K562 (cell line): ENCODE data around the gene DNAJB13. TPM values are rescaled to one million over a fixed set of nuclear protein-coding genes. Genes with fewer than 3 reads are reported as not detected.

Experiments used
- BCOR ChIP-seq: fragments of 450-650 bp; IDR thresholded peaks from 2 replicates; pipeline ENCODE4 v1.6.1; 2016
- CHCHD3 ChIP-seq: fragments of 250-450 bp; sonication (Bioruptor Pico); IDR thresholded peaks from 2 replicates; pipeline ENCODE4 v2.1.2; 2022; ENCODE audit warnings: mild to moderate bottlenecking
- CHD7 ChIP-seq: fragments of 200-600 bp; sonication (generic); IDR thresholded peaks from one replicate; pipeline ENCODE4 v1.6.1; 2012; ENCODE audit warnings: mild to moderate bottlenecking, low read depth, low read length, inconsistent platforms
- CTBP1 ChIP-seq: fragments of 450-650 bp; IDR thresholded peaks from 2 replicates; pipeline ENCODE4 v1.6.1; 2016; ENCODE audit warnings: borderline replicate concordance
- ESRRA ChIP-seq: fragments of 450-650 bp; IDR thresholded peaks from 2 replicates; pipeline ENCODE4 v1.6.1; 2014; ENCODE audit warnings: low read depth, mild to moderate bottlenecking, moderate library complexity, borderline replicate concordance
- ETV5 ChIP-seq: sonication (generic); formaldehyde crosslinking; IDR thresholded peaks from 2 replicates; pipeline ENCODE4 v1.4.0; 2020; ENCODE audit warnings: low read depth, mild to moderate bottlenecking, missing genetic modification reagents
- NRF1 ChIP-seq, 2 experiments: fragments of 450-650 bp; IDR thresholded peaks in 1 of 2; conservative IDR thresholded peaks in 1 of 2; 2 replicates each; pipeline ENCODE4 v1.6.1; 2014; ENCODE audit warnings: mild to moderate bottlenecking in 2 of 2
- PTBP1 ChIP-seq: fragments of 200-400 bp; formaldehyde crosslinking; IDR thresholded peaks from 2 replicates; pipeline ENCODE4 v1.6.1; 2017; ENCODE audit warnings: low read depth, low read length
- SIN3A ChIP-seq, 2 experiments: fragments of 150-350 bp in 1 of 2; IDR thresholded peaks; 2 replicates each; pipeline ENCODE4 v1.6.1; 2011 to 2016; ENCODE audit warnings: borderline replicate concordance in 2 of 2, low read depth in 2 of 2, low read length in 2 of 2, mild to moderate bottlenecking in 2 of 2, moderate library complexity in 2 of 2; ENCODE audit not compliant: control insufficient read depth in 1 of 2
- SMAD4 ChIP-seq: fragments of 250-450 bp; sonication (Bioruptor Pico); conservative IDR thresholded peaks from 2 replicates; pipeline ENCODE4 v1.8.0; 2021; ENCODE audit warnings: inconsistent platforms, mild to moderate bottlenecking, moderate library complexity
- SRSF3 ChIP-seq: fragments of 200-400 bp; formaldehyde crosslinking; IDR thresholded peaks from 2 replicates; pipeline ENCODE4 v1.6.1; 2016; ENCODE audit warnings: mild to moderate bottlenecking, low read length, moderate library complexity; ENCODE audit not compliant: insufficient read depth
- TAF15 ChIP-seq: fragments of 200-400 bp; formaldehyde crosslinking; IDR thresholded peaks from 2 replicates; pipeline ENCODE4 v1.6.1; 2017; ENCODE audit warnings: mild to moderate bottlenecking, low read depth, low read length, moderate library complexity
- TEAD4 ChIP-seq, 2 experiments: sonication (generic) in 1 of 2; formaldehyde crosslinking in 1 of 2; IDR thresholded peaks; 2 replicates each; pipeline versions ENCODE4 v1.6.1 to v1.8.0; 2012 to 2022; ENCODE audit warnings: borderline replicate concordance in 1 of 2, inconsistent platforms in 1 of 2, low read length in 1 of 2, mild to moderate bottlenecking in 1 of 2, missing genetic modification reagents in 1 of 2
- ZBTB7A ChIP-seq: IDR thresholded peaks from 2 replicates; pipeline ENCODE4 v1.6.1; 2011; ENCODE audit warnings: low read depth, mild to moderate bottlenecking, low read length, moderate library complexity, borderline replicate concordance; ENCODE audit not compliant: control insufficient read depth
- ZFP1 ChIP-seq: fragments of 450-650 bp; formaldehyde crosslinking; IDR thresholded peaks from 2 replicates; pipeline ENCODE4 v1.4.0; 2020; ENCODE audit warnings: mild to moderate bottlenecking, mixed read lengths
- polyA plus RNA-seq, 8 experiments: library from polyadenylated mRNA; depleted of rRNA in 4 of 8; stranded (reverse) in 5 of 8; unstranded in 3 of 8; fragments of >200 nt; fragmentation: Nextera tagmentation in 2 of 8; fragmentation: Illumina TruSeq in 1 of 8; extraction: Ambion mirVana in 2 of 8; extraction: Trizol in 1 of 8; gene quantifications; 2 replicates each; pipeline versions ENCODE4 v1.2.1 to v1.2.3, GENCODE V29; 2011 to 2014; ENCODE audit warnings: inconsistent platforms in 1 of 8, missing spikeins in 1 of 8
- total RNA-seq, 7 experiments: library from RNA; depleted of rRNA in 6 of 7; stranded (reverse); fragments of >200 nt in 6 of 7; fragmentation: Illumina TruSeq in 2 of 7; extraction: Trizol in 2 of 7; gene quantifications; 2 replicates each; pipeline versions ENCODE4 v1.2.1 to v1.2.3, GENCODE V29; 2011 to 2021; ENCODE audit warnings: low replicate concordance in 1 of 7

Gene DNAJB13
- total and polyA plus RNA-seq, 9 of the 15 experiments (the other 6 are each of a cell fraction or from before 2014, with no cell fraction given) = 0.14 TPM; not detected in 8

- no peak for TF ChIP-seq CHCHD3 (CRISPR knock-in tag)
- TF ChIP-seq SRSF3 = no peak
- TF ChIP-seq PTBP1 = no peak
- TF ChIP-seq TAF15 = no peak
- TF ChIP-seq SMAD4 (CRISPR knock-in tag) = peak; percentile 42; the same call in 1 of the 2 replicates
- peak; percentile 21; the same call in 1 of the 2 replicates for TF ChIP-seq ZBTB7A
- TF ChIP-seq TEAD4 (IDR thresholded peaks at IDR 0.05; ENCODE audit: low read length) = peak; percentile 46
- no peak for TF ChIP-seq TEAD4 (CRISPR knock-in tag; IDR thresholded peaks at IDR 0.05; ENCODE audit: borderline replicate concordance)
- TF ChIP-seq ETV5 (CRISPR knock-in tag) = no peak; the same call in 1 of the 2 replicates
- no peak for TF ChIP-seq CHD7
- no peak for TF ChIP-seq BCOR
- TF ChIP-seq ESRRA = peak; percentile 39; the same call in 1 of the 2 replicates
- TF ChIP-seq SIN3A (IDR thresholded peaks at IDR 0.05; ENCODE audit: borderline replicate concordance in 2 of 2, control insufficient read depth in 1 of 2, low read depth in 2 of 2, low read length in 2 of 2) = peak in 1 of 2 experiments; percentile 81; a peak in 1 of 4 replicates
- TF ChIP-seq NRF1 (conservative IDR thresholded peaks at IDR 0.05 in 1 of 2, IDR thresholded peaks at IDR 0.05 in 1 of 2) = peak in 1 of 2 experiments; percentile 17; a peak in 1 of 4 replicates
- TF ChIP-seq ZFP1 = no peak
- peak; percentile 58; the same call in 1 of the 2 replicates for TF ChIP-seq CTBP1
Observed at GRCh38 chr11:73980001-73980961, 29.5 kb downstream of the DNAJB13 start (continued).
